ENCODE measurements around the gene EML6.

Gene EML6

DNA sequence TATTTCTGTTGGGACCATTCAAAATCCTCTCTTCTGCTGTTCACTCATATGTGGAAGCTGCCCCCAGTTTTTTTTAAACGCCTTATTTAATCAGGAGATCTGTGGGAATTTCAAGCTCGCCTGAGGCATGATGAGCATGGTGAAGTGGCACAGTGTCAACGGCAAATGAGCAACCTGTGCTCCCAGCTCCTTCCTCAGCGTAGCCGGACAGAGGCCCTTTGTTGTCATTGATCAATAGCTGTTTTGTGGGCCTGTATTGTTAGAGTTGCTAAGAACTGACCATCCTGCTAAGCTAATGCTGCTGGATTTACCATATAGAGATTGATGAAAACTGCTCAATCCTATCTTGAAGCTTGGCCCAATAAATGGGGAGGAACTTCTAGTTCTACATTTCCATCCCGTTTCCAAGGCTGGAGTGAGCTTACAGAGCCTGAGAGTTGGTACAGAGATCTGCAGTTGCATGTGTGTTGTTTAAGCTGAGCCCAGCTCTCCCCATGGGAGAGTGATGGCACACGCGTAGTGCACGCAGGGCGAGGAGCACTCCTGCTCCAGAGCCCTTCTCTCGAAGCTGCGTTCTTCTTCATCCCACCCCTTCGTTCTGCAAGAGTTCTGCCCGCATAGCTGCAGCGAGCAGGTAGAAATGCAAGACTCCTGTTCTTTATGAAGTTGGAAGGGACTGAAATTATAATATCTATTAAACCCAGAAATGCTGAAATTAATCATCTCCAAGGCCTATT is 218.0 kb downstream of the EML6 start:
- DNase-seq (ENCODE audit: low read depth in 1 of 2, low spot score in 1 of 2) = no peak

DNA sequence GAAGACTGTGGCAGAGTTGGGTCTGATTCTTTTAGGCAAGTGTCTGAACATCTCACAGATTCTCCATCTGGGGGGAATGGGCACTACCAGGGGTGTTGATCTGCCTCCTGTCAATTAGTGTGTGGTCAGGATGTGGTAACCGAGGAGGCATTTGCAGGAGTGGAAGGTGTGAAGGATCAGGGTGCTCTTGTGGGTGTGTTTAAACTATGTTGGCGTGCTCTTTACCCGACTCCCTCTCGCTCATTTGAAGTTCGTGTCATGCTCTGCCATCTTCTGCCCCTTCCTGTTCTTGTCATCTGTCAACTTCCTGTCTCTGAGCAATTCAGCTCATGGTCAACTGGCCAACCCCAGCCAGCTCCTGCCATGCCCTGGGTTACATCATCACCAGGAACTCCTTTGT is 218.9 kb downstream of the EML6 start:
- no peak for DNase-seq (ENCODE audit: low read depth in 1 of 2, low spot score in 1 of 2)

- no peak for DNase-seq (ENCODE audit: low read depth in 1 of 2, low spot score in 1 of 2)
Observed at GRCh38 chr2:54944724-54945326, 221.4 kb downstream of the EML6 start.

GRCh38 chr2:54945391-54946219 is 222.1 kb downstream of the EML6 start:
- no peak for DNase-seq (ENCODE audit: low read depth in 1 of 2, low spot score in 1 of 2)

DNA sequence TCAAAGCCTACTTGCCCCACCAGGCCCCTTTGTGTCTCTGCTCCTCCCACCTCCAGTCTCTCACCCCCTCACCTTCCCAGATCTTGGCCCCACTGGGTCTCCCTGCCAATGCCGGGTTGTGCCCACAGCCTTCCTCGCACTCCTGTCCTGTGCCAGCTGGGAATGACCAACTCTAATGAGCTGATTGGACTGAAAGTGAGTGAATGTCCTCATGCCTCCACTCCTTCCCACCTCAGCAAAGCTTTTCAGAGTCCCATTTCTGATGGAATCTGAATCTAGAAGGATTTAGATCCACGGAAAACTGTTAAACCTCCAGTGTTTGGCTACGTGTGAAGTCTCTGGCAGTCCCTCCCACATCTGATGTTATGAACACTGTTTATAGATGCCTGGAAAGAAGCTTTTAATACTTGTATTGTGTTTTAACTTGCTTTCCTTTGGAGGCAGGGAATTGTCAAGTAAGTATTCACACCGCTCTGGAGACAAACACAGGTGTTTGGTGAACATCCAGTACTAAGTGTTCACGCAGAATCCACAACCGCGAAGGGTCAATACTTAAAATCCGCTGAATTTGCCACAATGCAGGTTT is 222.9 kb downstream of the EML6 start:
- no peak for DNase-seq (ENCODE audit: low read depth in 1 of 2, low spot score in 1 of 2)

- no peak for DNase-seq (ENCODE audit: low read depth in 1 of 2, low spot score in 1 of 2)
Observed at GRCh38 chr2:54947136-54947535, 223.7 kb downstream of the EML6 start.

DNA sequence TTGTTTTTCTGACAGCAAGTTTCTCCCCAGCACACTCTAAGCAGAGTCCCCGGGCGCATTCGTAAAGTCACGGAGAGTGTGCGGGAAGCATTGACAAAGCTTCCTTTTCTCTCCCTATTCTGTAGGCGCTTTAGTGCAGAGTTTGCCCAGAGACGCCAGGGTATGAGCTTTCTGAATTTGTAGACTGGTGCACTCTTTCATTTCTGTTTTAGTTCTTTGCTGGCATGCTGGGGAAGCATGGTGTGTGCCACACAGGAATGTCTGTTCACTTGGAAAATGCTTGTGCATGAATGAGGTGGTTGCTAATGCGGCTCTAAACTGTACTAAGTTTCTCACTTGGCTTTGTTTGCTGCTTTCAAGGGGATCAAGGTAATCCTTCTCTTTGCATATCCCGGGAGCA is 224.2 kb downstream of the EML6 start:
- no peak for DNase-seq (ENCODE audit: low read depth in 1 of 2, low spot score in 1 of 2)

DNA sequence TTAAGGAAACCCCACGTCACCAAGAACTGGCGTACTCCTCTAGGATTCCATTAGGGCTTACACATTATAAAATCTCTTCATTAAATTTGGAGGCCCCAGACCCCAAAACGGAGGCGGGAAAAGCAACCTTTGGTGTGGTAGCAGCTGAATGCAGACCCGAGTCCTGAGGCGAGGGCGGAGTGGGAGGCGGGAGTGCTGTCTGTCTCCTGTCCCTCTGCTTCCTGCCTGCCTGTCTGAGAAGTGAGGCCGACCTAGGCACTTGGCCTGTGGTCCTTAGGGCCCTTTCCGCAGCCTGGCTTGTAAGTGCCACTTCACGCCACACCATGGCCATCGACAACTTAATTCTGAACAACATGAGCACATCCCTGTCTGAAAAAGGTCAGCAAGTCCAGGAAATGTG is 224.7 kb downstream of the EML6 start:
- DNase-seq (ENCODE audit: low read depth in 1 of 2, low spot score in 1 of 2) = no peak

- DNase-seq (ENCODE audit: low read depth in 1 of 2, low spot score in 1 of 2) = no peak
Observed at GRCh38 chr2:54949431-54949830, 226.0 kb downstream of the EML6 start.

DNA sequence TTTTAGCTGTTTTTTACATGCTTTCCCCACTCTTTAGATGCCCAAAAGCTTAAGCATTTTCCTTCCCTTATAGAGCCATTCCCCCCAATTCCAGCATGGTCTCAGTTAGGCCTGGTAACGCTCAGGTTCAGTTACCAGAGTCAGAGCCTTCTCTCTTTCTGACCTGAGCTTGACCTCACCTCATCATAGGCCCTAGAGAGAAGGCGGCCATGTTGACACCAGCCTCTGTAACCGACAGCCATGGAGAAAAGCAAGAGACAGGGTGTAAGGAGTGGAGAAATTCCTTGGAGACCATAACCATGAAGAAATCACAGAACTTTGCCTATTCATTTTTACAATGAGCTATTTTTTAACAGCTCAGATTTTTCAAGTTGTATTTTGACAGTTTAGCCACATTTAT is 227.3 kb downstream of the EML6 start:
- no peak for DNase-seq (ENCODE audit: low read depth in 1 of 2, low spot score in 1 of 2)

DNA sequence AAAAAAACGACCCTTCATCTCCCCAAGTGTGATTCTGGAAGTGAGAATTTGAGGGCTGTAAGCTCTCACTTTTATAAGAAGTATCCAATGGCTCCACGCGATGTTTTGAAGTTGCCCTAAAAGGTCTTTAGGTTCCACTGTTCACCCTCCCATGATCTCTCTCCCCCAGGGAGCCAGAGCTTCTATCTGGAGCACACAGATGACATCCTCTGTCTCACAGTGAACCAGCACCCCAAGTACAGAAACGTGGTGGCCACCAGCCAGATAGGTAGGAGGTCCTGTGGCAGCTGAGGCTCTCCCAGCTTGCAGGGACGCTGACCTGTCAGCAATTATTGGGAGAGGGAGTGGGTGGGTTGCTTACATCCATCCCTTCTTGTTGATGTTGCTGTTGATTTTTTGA is 229.0 kb downstream of the EML6 start:
- no peak for DNase-seq (ENCODE audit: low read depth in 1 of 2, low spot score in 1 of 2)

DNA sequence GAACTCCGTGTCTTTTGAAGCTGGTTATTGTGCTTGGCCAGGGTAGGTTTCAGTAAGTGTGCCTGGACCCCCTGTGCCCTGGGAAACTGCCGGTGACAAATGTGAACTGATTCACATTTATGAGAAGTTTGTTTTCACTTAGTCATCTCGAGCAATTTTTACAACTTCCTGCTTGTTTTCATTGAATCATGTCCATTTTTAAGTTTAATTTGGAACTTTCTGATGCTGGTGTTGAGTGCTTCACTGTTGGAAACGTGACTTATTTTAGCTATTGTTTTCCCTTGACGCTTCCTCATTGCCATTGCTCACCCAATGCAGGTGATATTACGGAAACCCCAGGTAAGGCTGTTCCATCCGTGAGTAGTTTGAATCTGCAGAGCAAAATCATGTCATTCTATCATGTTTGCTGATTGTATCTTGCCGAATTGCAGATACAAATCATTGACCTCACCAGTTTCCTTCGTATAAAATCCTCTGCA is 229.6 kb downstream of the EML6 start:
- DNase-seq (ENCODE audit: low read depth in 1 of 2, low spot score in 1 of 2) = no peak

- no peak for DNase-seq (ENCODE audit: low read depth in 1 of 2, low spot score in 1 of 2)
Observed at GRCh38 chr2:54954158-54954557, 230.7 kb downstream of the EML6 start.

DNA sequence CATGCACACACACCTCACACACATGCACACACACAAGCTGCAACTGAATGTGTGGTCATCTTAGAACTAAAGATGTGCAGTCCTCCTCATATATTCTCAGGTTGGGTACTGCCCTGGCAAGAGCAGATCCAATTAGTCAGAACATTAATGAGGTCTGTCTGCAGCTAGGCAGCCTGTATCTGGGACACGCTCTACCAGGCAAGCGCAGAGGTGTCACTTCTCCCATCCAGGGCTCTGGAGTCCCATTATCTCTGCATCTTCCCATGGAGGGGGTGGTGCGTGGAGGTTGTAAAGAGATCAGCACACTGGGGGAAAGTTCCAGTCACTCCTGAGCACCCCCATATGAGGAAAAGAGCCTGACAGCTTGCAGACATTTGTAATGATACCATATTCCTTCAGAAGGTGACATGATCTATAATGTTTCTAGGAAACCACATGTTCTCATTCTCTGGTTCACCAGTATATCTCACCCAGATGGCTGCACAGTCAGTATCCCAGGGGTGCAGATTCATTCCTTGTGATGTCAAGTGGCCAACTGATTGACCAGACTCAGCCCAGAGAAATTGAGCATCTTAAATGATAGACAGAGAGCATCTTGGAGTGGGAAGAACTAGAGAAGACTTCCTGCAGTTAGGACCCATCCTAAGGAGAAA is 231.4 kb downstream of the EML6 start:
- DNase-seq (ENCODE audit: low read depth in 1 of 2, low spot score in 1 of 2) = no peak

DNA sequence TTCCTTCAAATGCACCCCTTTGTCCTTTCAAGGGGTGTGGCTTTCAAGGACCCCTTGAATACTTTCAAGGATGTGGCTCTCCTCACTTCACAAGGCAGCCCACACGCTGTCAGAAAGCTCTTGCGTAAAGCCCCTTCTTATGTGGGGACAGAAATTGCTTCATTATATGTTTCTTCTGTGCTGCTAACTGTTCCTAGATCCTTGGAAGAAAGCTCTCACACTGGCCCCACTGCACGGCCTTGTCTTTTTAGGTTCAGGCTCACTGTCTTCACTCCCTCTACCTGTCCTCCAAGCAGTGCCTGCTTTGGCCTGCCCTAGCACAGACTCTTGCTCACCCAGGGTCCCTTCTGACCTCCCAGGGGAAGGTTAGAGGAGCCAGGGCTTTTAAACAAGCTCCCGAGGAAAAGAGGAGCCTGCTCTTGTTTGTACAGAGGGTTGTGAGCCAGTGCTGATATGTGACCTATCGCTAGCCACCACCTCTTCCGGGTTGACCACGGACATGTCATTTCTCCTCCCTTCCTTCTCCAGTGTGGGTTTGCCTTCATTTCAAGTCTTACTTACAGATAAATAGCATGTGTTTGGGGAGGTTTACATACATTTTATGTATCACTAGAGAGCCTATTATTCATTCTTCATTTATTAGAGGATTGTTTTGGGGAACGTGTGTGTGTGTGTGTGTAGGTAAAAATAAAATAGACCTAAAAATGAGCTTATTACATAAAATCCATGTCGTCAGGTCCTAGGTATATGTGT is 232.1 kb downstream of the EML6 start:
- DNase-seq (ENCODE audit: low read depth in 1 of 2, low spot score in 1 of 2) = no peak

DNA sequence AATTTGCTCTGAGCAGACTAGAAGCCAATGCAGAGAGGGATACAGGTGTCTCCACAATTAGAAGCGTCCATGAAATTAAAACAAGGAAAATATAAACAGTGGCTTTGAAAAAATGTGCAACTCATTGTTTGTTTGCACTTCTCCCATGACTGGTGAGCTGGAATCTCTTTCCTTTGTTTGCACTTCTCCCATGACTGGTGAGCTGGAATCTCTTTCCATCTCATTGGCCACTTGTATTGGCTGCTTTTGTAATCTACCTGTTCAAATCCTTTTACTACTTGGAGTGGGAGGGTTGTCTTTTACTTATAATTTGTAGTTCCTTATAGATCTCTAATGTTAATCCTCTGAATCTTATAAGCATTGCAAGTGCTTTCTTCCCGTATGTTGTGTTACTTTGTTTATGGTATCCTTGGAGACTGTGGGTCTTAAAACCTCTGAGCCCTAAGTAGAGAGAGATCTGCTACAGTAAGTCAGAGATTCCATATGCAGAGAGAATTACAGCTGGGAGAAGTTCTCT is 232.7 kb downstream of the EML6 start:
- no peak for DNase-seq (ENCODE audit: low read depth in 1 of 2, low spot score in 1 of 2)

DNA sequence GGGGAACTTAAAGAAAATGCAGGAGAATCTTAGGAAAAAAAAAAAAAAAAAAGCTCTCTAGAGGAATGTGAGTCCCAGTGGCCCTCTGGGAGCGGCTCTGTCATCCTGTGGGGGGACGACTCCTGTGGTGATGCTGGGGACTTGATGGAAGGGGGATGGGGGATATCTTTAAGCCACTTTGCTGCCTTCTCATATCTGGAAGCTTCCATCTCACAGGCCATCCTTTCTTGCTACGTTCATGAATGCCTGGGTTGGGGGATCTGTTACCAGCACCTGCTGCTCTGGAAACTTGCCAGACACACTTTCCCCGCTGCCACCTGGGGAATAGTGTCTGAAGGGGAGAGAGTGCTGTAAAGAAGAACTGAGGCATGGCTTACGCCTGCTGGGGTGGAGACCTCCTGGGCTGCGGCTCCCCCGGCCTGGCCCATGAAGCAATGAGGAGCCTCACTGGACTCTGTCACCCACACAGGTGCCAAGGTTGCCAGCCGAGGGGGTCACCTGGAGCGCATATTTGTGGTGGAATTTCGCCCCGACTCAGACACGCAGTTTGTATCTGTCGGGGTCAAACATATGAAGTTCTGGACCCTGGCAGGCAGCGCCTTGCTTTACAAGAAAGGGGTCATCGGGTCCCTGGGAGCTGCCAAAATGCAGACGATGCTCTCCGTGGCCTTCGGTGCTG is 234.0 kb downstream of the EML6 start:
- no peak for DNase-seq (ENCODE audit: low read depth in 1 of 2, low spot score in 1 of 2)

GRCh38 chr2:54958717-54959371 is 235.4 kb downstream of the EML6 start:
- no peak for DNase-seq (ENCODE audit: low read depth in 1 of 2, low spot score in 1 of 2)

- DNase-seq (ENCODE audit: low read depth in 1 of 2, low spot score in 1 of 2) = no peak
Observed at GRCh38 chr2:54960164-54960563, 236.7 kb downstream of the EML6 start.
